Measurements from ENCODE around the gene CHML. TPM values are rescaled to one million over a fixed set of nuclear protein-coding genes. Genes with fewer than 3 reads are reported as not detected.

Gene CHML
- total RNA-seq, 4 donors from 2014 or later, result 1.6 to 14.6 (median 12.9) TPM

- no peaks in the 10 kb centered on the region for H3K9me3 ChIP-seq
- in situ Hi-C loops (cut with MboI; ENCODE audit: low pct_ligation_motif_present in 1 of 4, low pct_unique_long_range_greater_than_20kb in 1 of 4, low sequenced_read_pairs in 3 of 4) (loop anchor here in 3 of 4 donors (25.0 kb wide), 2 partner anchors 229 to 379 kb away; partner anchors contain the start of genes EXO1 (in 2 of the 3) and MAP1LC3C (in 2 of the 3)), intact Hi-C loops (cut with DNase I; ENCODE audit: low total_unique reads) (no loop called here)
- no peak overlapping the region for H3K27ac ChIP-seq
- H3K36me3 ChIP-seq, result no peaks in the 10 kb centered on the region
- H3K4me3 ChIP-seq, result no peak overlapping the region
- no peak for DNase-seq
- no peaks in the 10 kb centered on the region for H3K27me3 ChIP-seq
- 45 to 56% methylated on average over 3 of the region's 3 CpGs for WGBS, 2 donors (ENCODE audit: low coverage in 1 of 2)
- peaks cover 0 to 27% (median 12%) of the 10 kb centered on the region in 4 donors for H3K4me1 ChIP-seq
- TF ChIP-seq POLR2AphosphoS5 (IDR thresholded peaks at IDR 0.05) (no peak), POLR2A (IDR thresholded peaks at IDR 0.05) (no peak), CTCF (IDR thresholded peaks at IDR 0.05) (no peak), EP300 (IDR thresholded peaks at IDR 0.05; ENCODE audit: low read depth) (no peak)
Measured at GRCh38 chr1:241608379-241609033, 31.7 kb downstream of the CHML start.

- Histone ChIP-seq H3K27me3 (no peaks in the 10 kb centered on the region), H3K4me3 (no peak overlapping the region), H3K36me3 (no peaks in the 10 kb centered on the region), H3K9me3 (no peaks in the 10 kb centered on the region), H3K27ac (no peak overlapping the region), H3K4me1 (peaks cover 0 to 25% (median 12%) of the 10 kb centered on the region in 4 donors)
- in situ Hi-C loops (cut with MboI; ENCODE audit: low pct_ligation_motif_present in 1 of 4, low pct_unique_long_range_greater_than_20kb in 1 of 4, low sequenced_read_pairs in 3 of 4) (loop anchor here in 3 of 4 donors (25.0 kb wide), 2 partner anchors 230 to 380 kb away; partner anchors contain the start of genes EXO1 (in 2 of the 3) and MAP1LC3C (in 2 of the 3)), intact Hi-C loops (cut with DNase I; ENCODE audit: low total_unique reads) (no loop called here)
- TF ChIP-seq EP300 (IDR thresholded peaks at IDR 0.05; ENCODE audit: low read depth), result no peak
- TF ChIP-seq POLR2A (IDR thresholded peaks at IDR 0.05), result no peak
- no peak for TF ChIP-seq CTCF (IDR thresholded peaks at IDR 0.05)
- TF ChIP-seq POLR2AphosphoS5 (IDR thresholded peaks at IDR 0.05), result no peak
- no peak for DNase-seq
Measured at GRCh38 chr1:241607497-241607896, 32.7 kb downstream of the CHML start.

- no peaks in the 10 kb centered on the region for H3K9me3 ChIP-seq
- in situ Hi-C loops (cut with MboI; ENCODE audit: low pct_ligation_motif_present in 1 of 4, low pct_unique_long_range_greater_than_20kb in 1 of 4, low sequenced_read_pairs in 3 of 4), result loop anchor here in 3 of 4 donors (25.0 kb wide), 2 partner anchors 231 to 381 kb away; partner anchors contain the start of genes EXO1 (in 2 of the 3) and MAP1LC3C (in 2 of the 3)
- whole genome bisulfite sequencing, 2 donors (ENCODE audit: low coverage in 1 of 2), result 66 to 71% methylated on average over 5 of the region's 5 CpGs
Measured at GRCh38 chr1:241606544-241606943, 33.6 kb downstream of the CHML start.

More at GRCh38 chr1:241606544-241606943, 33.6 kb downstream of the CHML start:
- H3K4me1 ChIP-seq, result peaks cover 0 to 18% (median 12%) of the 10 kb centered on the region in 4 donors
- no peaks in the 10 kb centered on the region for H3K36me3 ChIP-seq
- H3K27me3 ChIP-seq, result no peaks in the 10 kb centered on the region
- H3K4me3 ChIP-seq, result no peak overlapping the region
- intact Hi-C loops (cut with DNase I; ENCODE audit: low total_unique reads), result no loop called here
- no peak overlapping the region for H3K27ac ChIP-seq
- TF ChIP-seq POLR2AphosphoS5 (IDR thresholded peaks at IDR 0.05) (no peak), CTCF (IDR thresholded peaks at IDR 0.05) (no peak), POLR2A (IDR thresholded peaks at IDR 0.05) (no peak), EP300 (IDR thresholded peaks at IDR 0.05; ENCODE audit: low read depth) (no peak)
- no peak for DNase-seq
